B cell (primary cell): ENCODE data around the gene SLC1A4. TPM values are rescaled to one million over a fixed set of nuclear protein-coding genes. Genes with fewer than 3 reads are reported as not detected.

Experiments used
- ATAC-seq: fragments of 200-7000 bp; cut with Tn5 transposase; one replicate; pipeline ENCODE4 v1.10.0; 2021; ENCODE audit warnings: low read depth, mild to moderate bottlenecking, moderate number of reproducible peaks, moderate library complexity
- CTCF ChIA-PET: fragments of 350-600 bp; sonication (Branson Sonifier 250); formaldehyde crosslinking; loops from one replicate; lab custom pipeline; 2021; ENCODE audit warnings: antibody characterized with exemption, inconsistent platforms; lab: Charles Lee
- POLR2A ChIA-PET: fragments of 350-600 bp; sonication (Branson Sonifier 250); formaldehyde crosslinking; loops from one replicate; lab custom pipeline; 2021; ENCODE audit warnings: antibody characterized with exemption; lab: Charles Lee
- DNase-seq: peaks from one replicate; pipeline ENCODE4 v3.0.0; 2013
- H2AFZ ChIP-seq: 2 replicates; pipeline ENCODE4 v1.6.1; 2012; ENCODE audit warnings: mild to moderate bottlenecking, low read depth, low read length; ENCODE audit not compliant: insufficient read depth, poor library complexity, severe bottlenecking
- H3K27ac ChIP-seq, 2 donors: 1 replicate in 1 of 2; 2 replicates in 1 of 2; pipeline ENCODE4 v1.5.1; 2012 to 2013; ENCODE audit warnings: low read length in 2 of 2, mild to moderate bottlenecking in 2 of 2, moderate library complexity in 1 of 2
- H3K27me3 ChIP-seq, 4 experiments: fragments of 200-600 bp in 1 of 4; sonication (generic) in 1 of 4; replicated peaks in 1 of 4; 1 replicate in 2 of 4; 2 replicates in 2 of 4; pipeline versions ENCODE4 v1.6.1 to v1.7.0; 2013 to 2016; ENCODE audit warnings: low read length in 3 of 4, mild to moderate bottlenecking in 2 of 4, mixed read lengths in 1 of 4, moderate library complexity in 1 of 4; ENCODE audit not compliant: insufficient read depth in 4 of 4, control insufficient read depth in 3 of 4; ENCODE audit errors: control extremely low read depth in 1 of 4
- H3K36me3 ChIP-seq, 2 experiments: replicated peaks in 1 of 2; 1 replicate in 1 of 2; 2 replicates in 1 of 2; pipeline versions ENCODE4 v1.6.1 to v1.7.1; 2013; ENCODE audit warnings: low read length in 1 of 2; ENCODE audit not compliant: insufficient read depth in 2 of 2, control insufficient read depth in 1 of 2; ENCODE audit errors: control extremely low read depth in 1 of 2, extremely low read depth in 1 of 2
- H3K4me1 ChIP-seq, 2 donors: fragments of 200-600 bp in 1 of 2; sonication (generic) in 1 of 2; 1 replicate in 1 of 2; 2 replicates in 1 of 2; pipeline versions ENCODE4 v1.5.1 to v1.6.1; 2013 to 2017; ENCODE audit warnings: low read length in 2 of 2; ENCODE audit not compliant: control insufficient read depth in 2 of 2, insufficient read depth in 2 of 2
- H3K4me2 ChIP-seq: replicated peaks from 2 replicates; pipeline ENCODE3; 2012; ENCODE audit warnings: mild to moderate bottlenecking, low read depth, low read length; ENCODE audit not compliant: poor library complexity, severe bottlenecking
- H3K4me3 ChIP-seq, 5 experiments: fragments of 200-600 bp in 1 of 5; sonication (generic) in 1 of 5; 1 replicate in 3 of 5; 2 replicates in 2 of 5; pipeline versions ENCODE4 v1.5.1 to v1.7.0; 2011 to 2016; ENCODE audit warnings: low read length in 4 of 5, mild to moderate bottlenecking in 4 of 5, low read depth in 2 of 5, control low read depth in 1 of 5, moderate library complexity in 1 of 5; ENCODE audit not compliant: insufficient read depth in 1 of 5; ENCODE audit errors: control extremely low read depth in 1 of 5, extremely low read depth in 1 of 5
- H3K79me2 ChIP-seq: fragments of 200-600 bp; sonication (generic); one replicate; pipeline ENCODE4 v1.6.0; 2016; ENCODE audit warnings: low read length; ENCODE audit not compliant: control insufficient read depth, insufficient read depth
- H3K9ac ChIP-seq: fragments of 200-600 bp; sonication (generic); 2 replicates; pipeline ENCODE4 v1.6.1; 2017; ENCODE audit warnings: mild to moderate bottlenecking, low read length, moderate library complexity
- H3K9me3 ChIP-seq, 3 donors: one replicate each; pipeline versions ENCODE4 v1.6.1 to v1.7.1; 2013; ENCODE audit warnings: low read length in 2 of 3; ENCODE audit not compliant: control insufficient read depth in 2 of 3, insufficient read depth in 1 of 3; ENCODE audit errors: control extremely low read depth in 1 of 3
- H4K20me1 ChIP-seq: 2 replicates; pipeline ENCODE4 v1.6.0; 2012; ENCODE audit warnings: mild to moderate bottlenecking, low read length; ENCODE audit not compliant: insufficient read depth, control insufficient read depth, poor library complexity, severe bottlenecking
- H3K27ac Mint-ChIP-seq: one replicate; pipeline ENCODE4 v1.8.0; 2021; ENCODE audit warnings: mixed read lengths
- H3K27me3 Mint-ChIP-seq: one replicate; pipeline ENCODE4 v1.8.0; 2021; ENCODE audit warnings: mixed read lengths
- H3K4me1 Mint-ChIP-seq: one replicate; pipeline ENCODE4 v1.8.0; 2021; ENCODE audit warnings: mixed read lengths
- H3K4me3 Mint-ChIP-seq: one replicate; pipeline ENCODE4 v1.8.0; 2021; ENCODE audit warnings: mixed read lengths
- H3K9me3 Mint-ChIP-seq: one replicate; pipeline ENCODE4 v1.8.0; 2022; ENCODE audit warnings: mixed read lengths; ENCODE audit not compliant: insufficient read depth
- CTCF ChIP-seq: fragments of 200-600 bp; IDR thresholded peaks from one replicate; pipeline ENCODE4 v1.8.0; 2022; ENCODE audit warnings: antibody characterized with exemption, mild to moderate bottlenecking
- EZH2 ChIP-seq: IDR thresholded peaks from 2 replicates; pipeline ENCODE4 v1.6.1; 2012; ENCODE audit warnings: borderline replicate concordance, low read depth, mild to moderate bottlenecking, moderate library complexity, low read length; ENCODE audit not compliant: insufficient read depth, poor library complexity, severe bottlenecking
- WGBS: methylation state at CpG from one replicate; pipeline ENCODE4 v1.1.5; 2013; ENCODE audit warnings: missing lambda C conversion rate; ENCODE audit not compliant: insufficient coverage; 5-methylcytosine and 5-hydroxymethylcytosine counted together
- intact Hi-C: fragments of 100-400 bp; cut with micrococcal nuclease; formaldehyde crosslinking; loops from one replicate; pipeline ENCODE4 v1.10.0; 2022
- polyA plus RNA-seq: library from polyadenylated mRNA; depleted of rRNA; stranded (reverse); fragments of >200 nt; gene quantifications from 2 replicates; pipeline ENCODE4 v1.2.3, GENCODE V29; 2012
- total RNA-seq, 2 donors: library from RNA; stranded (reverse); fragments of 120-200 nt in 1 of 2; gene quantifications; 1 replicate in 1 of 2; 2 replicates in 1 of 2; pipeline versions ENCODE4 v1.2.3 to v1.2.4, GENCODE V29; 2013 to 2022

SLC1A4 gene
- total and polyA plus RNA-seq, 2 donors (not counting 1 experiment from before 2014, with no cell fraction given), result 1.7 to 15.7 TPM

- H3K27ac ChIP-seq, result no peak overlapping the region
- peaks cover 66% of the 10 kb centered on the region for H3K79me2 ChIP-seq
- H3K4me1 ChIP-seq, result peaks cover 5% of the 10 kb centered on the region in 2 donors
- no peak overlapping the region for H2AFZ ChIP-seq
- H3K4me2 ChIP-seq, result no peak overlapping the region
- H3K9me3 ChIP-seq, result peaks cover 0 to 11% (median 9%) of the 10 kb centered on the region in 3 donors
- CTCF ChIA-PET, result interaction anchor here (0.9 to 20.2 kb wide), 15 partner anchors 8 to 121 kb away, joined by 3 to 360 read pairs (median 4); no protein-coding TSS in a partner anchor
- ATAC-seq (no peak), DNase-seq (no peak)
- Mint-ChIP-seq H3K27ac (no peak overlapping the region), H3K4me3 (no peak overlapping the region), H3K9me3 (peaks cover 5% of the 10 kb centered on the region), H3K4me1 (peaks cover 18% of the 10 kb centered on the region), H3K27me3 (no peaks in the 10 kb centered on the region)
- intact Hi-C loops, result loop anchor here (1.0 to 5.0 kb wide), 6 partner anchors 13 to 452 kb away; partner anchors contain the start of genes CEP68 and SLC1A4
- peaks cover 4 to 57% of the 10 kb centered on the region in 2 experiments for H3K36me3 ChIP-seq
- 100% methylated on average over 2 of the region's 3 CpGs for WGBS
- no peak overlapping the region for H3K4me3 ChIP-seq
- no peaks in the 10 kb centered on the region for H3K27me3 ChIP-seq
- H4K20me1 ChIP-seq, result peaks cover 5% of the 10 kb centered on the region
- no peak overlapping the region for H3K9ac ChIP-seq
- POLR2A ChIA-PET, result no interaction called here
- TF ChIP-seq EZH2, result no peak
- no peak for TF ChIP-seq CTCF
Observed at GRCh38 chr2:65039640-65040039, 50.4 kb downstream of the SLC1A4 start.
